BE2C (cell line): ENCODE measurements around the gene AFF1.

ENCODE experiments used
- DNase-seq: peaks from one replicate; pipeline ENCODE4 v3.0.0-alpha.2; 2020
- H3K27me3 ChIP-seq: fragments of 250-450 bp; sonication (Bioruptor Pico); 2 replicates; pipeline ENCODE4 v1.5.1; 2020; ENCODE audit warnings: mild to moderate bottlenecking
- H3K36me3 ChIP-seq: fragments of 250-450 bp; sonication (Bioruptor Pico); 2 replicates; pipeline ENCODE4 v1.5.1; 2020; ENCODE audit warnings: mild to moderate bottlenecking
- H3K4me1 ChIP-seq: fragments of 250-450 bp; sonication (Bioruptor Pico); 2 replicates; pipeline ENCODE4 v1.5.1; 2020
- H3K4me3 ChIP-seq: 2 replicates; pipeline ENCODE4 v1.5.1; 2011; ENCODE audit warnings: low read depth, low read length
- H3K9me3 ChIP-seq: fragments of 250-450 bp; sonication (Bioruptor Pico); 2 replicates; pipeline ENCODE4 v1.5.1; 2020
- TF ChIP-seq, protein P1 (sequence below): IDR thresholded peaks from 2 replicates; pipeline ENCODE4 v1.5.1; 2012; ENCODE audit warnings: mild to moderate bottlenecking, low read depth, low read length

Gene AFF1

DNA sequence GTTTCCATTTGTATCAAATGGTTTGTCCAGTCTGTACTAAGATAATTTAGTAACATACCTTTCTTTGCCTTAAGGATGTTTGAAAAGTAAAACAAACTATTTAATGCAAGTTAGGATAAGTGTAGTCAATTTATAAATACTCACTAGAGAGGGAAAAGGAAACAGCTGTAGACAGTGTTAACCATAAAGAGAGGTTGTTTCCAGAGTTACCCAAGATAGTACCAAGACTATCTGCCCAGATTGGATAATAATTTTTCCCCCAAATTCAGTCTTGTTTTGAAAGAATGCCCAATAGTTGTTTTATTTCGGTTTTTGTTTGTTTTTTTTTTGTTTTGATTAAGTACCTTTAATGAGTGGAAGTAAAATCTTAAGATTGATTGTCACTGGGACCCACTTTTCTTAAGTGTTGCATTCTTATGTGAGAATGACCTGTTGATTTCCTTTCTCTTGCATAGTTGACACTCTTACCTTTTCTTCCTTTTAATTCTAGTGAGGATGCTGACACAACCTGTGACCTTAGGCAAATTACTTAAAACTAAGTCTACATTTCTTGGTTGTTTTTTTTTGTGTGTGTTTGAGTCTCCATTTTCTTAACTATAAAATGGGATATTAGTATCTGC is 12.8 kb downstream of the AFF1 start:
- no peaks in the 10 kb centered on the region for H3K9me3 ChIP-seq
- TF ChIP-seq, protein P1, sequence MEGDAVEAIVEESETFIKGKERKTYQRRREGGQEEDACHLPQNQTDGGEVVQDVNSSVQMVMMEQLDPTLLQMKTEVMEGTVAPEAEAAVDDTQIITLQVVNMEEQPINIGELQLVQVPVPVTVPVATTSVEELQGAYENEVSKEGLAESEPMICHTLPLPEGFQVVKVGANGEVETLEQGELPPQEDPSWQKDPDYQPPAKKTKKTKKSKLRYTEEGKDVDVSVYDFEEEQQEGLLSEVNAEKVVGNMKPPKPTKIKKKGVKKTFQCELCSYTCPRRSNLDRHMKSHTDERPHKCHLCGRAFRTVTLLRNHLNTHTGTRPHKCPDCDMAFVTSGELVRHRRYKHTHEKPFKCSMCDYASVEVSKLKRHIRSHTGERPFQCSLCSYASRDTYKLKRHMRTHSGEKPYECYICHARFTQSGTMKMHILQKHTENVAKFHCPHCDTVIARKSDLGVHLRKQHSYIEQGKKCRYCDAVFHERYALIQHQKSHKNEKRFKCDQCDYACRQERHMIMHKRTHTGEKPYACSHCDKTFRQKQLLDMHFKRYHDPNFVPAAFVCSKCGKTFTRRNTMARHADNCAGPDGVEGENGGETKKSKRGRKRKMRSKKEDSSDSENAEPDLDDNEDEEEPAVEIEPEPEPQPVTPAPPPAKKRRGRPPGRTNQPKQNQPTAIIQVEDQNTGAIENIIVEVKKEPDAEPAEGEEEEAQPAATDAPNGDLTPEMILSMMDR = no peak
- H3K4me1 ChIP-seq = peaks cover 4% of the 10 kb centered on the region; the same call in 1 of the 2 replicates
- H3K4me3 ChIP-seq = no peak overlapping the region
- DNase-seq = no peak
- no peaks in the 10 kb centered on the region for H3K36me3 ChIP-seq
- no peaks in the 10 kb centered on the region for H3K27me3 ChIP-seq

DNA sequence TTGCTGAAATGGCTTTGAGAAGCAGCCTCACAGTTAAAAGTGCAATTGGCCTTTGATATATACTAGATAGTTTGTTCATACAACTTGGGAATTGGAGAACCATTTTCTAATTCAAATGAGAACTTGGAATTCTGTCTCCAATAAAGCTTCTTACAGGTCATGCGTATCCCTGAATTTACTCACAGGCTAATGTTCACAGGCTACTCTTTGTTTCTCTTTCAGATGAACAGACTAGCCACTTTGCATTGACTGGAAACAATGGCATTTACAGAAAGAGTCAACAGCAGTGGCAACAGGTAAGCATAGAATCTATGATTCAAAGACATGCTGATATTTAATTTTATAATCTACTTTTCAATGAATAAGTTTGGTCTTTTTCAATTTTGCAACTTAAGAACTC is 13.5 kb downstream of the AFF1 start:
- Histone ChIP-seq H3K4me1 (peaks cover 4% of the 10 kb centered on the region; the same call in 1 of the 2 replicates), H3K27me3 (no peaks in the 10 kb centered on the region), H3K36me3 (no peaks in the 10 kb centered on the region), H3K4me3 (no peak overlapping the region), H3K9me3 (no peaks in the 10 kb centered on the region)
- TF ChIP-seq, protein P1 = no peak
- DNase-seq = no peak

DNA sequence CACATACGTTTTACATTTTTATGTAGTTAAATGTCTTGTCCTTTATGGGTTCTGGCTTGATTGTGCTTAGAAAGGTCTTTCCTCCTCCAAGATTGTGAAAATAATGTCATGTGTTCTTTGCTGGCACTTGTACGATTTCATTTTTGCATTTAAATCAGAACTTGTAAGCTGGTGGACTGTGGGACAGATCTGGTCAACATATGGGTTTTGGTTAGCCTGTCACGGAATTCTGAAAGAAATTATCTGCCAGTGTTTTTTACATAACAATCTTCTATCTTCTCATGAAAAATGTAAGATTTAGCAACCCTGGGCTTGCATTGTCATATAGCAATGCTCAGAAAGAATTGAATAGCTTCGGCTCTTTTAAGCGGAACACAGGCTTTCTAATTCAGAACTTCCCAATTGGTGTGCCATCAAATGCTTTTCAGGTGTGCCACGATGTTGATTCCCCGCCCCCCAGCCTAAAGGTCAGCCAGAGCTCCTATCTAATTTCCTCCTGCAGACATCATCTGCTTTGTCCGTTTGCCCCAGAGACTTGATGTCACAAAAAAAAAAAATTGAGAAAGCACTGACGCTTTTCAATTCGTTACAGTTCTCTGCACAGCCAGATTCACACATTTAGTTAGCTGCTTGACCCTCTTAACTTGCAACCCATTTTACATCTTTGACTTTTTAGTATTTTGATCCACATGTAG is 16.2 kb downstream of the AFF1 start:
- peaks cover 4% of the 10 kb centered on the region; the same call in 1 of the 2 replicates for H3K4me1 ChIP-seq
- no peak overlapping the region for H3K4me3 ChIP-seq
- DNase-seq = no peak
- no peaks in the 10 kb centered on the region for H3K36me3 ChIP-seq
- H3K27me3 ChIP-seq = no peaks in the 10 kb centered on the region
- TF ChIP-seq, protein P1 = no peak
- no peaks in the 10 kb centered on the region for H3K9me3 ChIP-seq

DNA sequence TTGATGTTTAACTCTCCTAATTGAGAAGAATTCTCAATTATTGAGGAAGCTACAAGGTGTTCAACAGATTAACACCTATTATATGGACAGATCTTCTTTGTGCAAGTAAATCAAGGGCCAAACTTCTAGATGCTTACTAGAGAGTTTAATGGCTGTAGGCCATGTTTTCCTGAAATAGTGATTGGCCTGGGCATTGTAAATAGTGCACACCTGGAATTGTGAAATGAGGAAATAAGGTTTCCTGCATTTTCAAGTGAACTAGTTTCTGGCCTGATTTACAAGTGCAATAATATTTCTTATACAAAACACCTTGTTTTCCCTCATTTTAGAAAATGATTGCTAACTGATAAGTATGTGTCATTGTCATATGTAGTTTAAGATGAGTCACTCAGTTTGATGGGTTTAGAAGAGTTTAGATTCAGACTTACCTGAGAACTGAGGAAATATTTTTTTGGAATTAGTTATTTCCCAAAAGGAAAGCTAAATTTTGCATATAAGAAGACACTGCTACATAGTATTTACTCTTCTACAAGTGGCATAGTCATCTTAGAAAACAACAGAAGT is 21.2 kb downstream of the AFF1 start:
- DNase-seq = no peak
- no peaks in the 10 kb centered on the region for H3K27me3 ChIP-seq
- H3K4me3 ChIP-seq = no peak overlapping the region
- peaks cover 4% of the 10 kb centered on the region; the same call in 1 of the 2 replicates for H3K4me1 ChIP-seq
- no peaks in the 10 kb centered on the region for H3K9me3 ChIP-seq
- no peaks in the 10 kb centered on the region for H3K36me3 ChIP-seq
- TF ChIP-seq, protein P1 = no peak

DNA sequence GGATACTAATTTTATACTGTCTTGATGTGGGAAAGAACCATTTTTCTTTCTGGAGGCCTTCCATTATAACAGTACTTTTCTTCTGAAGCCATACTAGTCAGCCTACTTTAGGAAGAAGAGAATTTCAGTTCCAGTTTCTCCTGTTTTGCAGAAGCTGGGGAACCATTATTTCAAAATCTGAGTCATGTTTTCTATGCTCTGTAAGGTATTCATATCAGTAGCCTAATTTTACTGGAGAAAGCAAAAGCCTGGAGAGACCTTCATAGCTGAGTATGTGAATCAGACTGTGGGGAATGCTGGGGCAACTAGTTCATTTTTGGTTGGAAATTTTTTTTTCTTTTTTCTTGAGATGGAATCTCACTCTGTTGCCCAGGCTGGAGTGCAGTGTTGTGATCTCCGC is 22.4 kb downstream of the AFF1 start:
- H3K4me3 ChIP-seq = no peak overlapping the region
- H3K9me3 ChIP-seq = no peaks in the 10 kb centered on the region
- no peaks in the 10 kb centered on the region for H3K36me3 ChIP-seq
- TF ChIP-seq, protein P1 = no peak
- H3K27me3 ChIP-seq = no peaks in the 10 kb centered on the region
- peaks cover 9% of the 10 kb centered on the region for H3K4me1 ChIP-seq
- DNase-seq = no peak
